Measurements from ENCODE around the gene ADAMTS1. TPM values are rescaled to one million over a fixed set of nuclear protein-coding genes. Genes with fewer than 3 reads are reported as not detected.

ADAMTS1 gene
- 0.07 to 0.27 TPM (median 0.10 TPM) in 5 replicates for total RNA-seq (2022; extraction: Qiagen RNA extraction; ENCODE audit: low read depth)

GRCh38 chr21:26845066-26845758, at the start of gene ADAMTS1:
Gene ADAMTS1, minus strand, starts transcription at chr21:26845409. Its CDS starts 455 bp downstream, at chr21:26844954.

Other genes starting within 250 kb of the ADAMTS1 start
- gene ADAMTS5, start 121.7 kb upstream of the ADAMTS1 start, total RNA-seq (2022; extraction: Qiagen RNA extraction; ENCODE audit: low read depth), result not detected in 5 replicates